Activated CD8-positive, alpha-beta memory T cell treated with anti-CD3 and anti-CD28 coated beads for 36 hours (primary cell): ENCODE data around the gene ZNF740. TPM values are rescaled to one million over a fixed set of nuclear protein-coding genes. Genes with fewer than 3 reads are reported as not detected.

ENCODE experiments used
- CTCF ChIA-PET: fragments of 350-600 bp; sonication (Branson Sonifier 250); formaldehyde crosslinking; loops from one replicate; lab custom pipeline; 2021; ENCODE audit warnings: antibody characterized with exemption; lab: Charles Lee
- POLR2A ChIA-PET: fragments of 350-600 bp; sonication (Branson Sonifier 250); formaldehyde crosslinking; loops from one replicate; lab custom pipeline; 2021; ENCODE audit warnings: antibody characterized with exemption; lab: Charles Lee
- total RNA-seq, 2 experiments: library from RNA; stranded (reverse); gene quantifications; one replicate each; pipeline ENCODE4 v1.2.3, GENCODE V29; 2021

The ZNF740 gene
- total RNA-seq, 2 experiments from 2014 or later: 44.1 to 45.9 TPM

DNA sequence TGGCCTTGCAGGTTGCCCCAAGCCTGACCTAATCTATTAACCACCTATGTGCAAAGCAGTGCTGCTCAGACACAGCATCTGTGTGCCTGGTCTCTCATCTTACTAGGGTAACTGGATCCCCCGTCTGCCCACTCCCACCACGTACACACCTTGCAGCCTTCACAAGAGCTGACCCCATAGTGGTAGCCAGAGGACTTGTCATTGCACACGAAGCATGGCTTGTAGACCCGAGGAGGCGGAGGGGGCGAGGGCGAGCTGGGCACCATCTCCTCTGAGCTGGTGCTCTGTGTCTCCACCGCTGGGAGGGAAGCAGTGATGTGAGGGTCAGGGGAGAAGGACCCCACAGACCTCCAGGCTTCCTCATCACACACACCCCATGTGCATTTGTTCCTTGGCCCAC, 35.0 kb downstream of the ZNF740 start:
- ChIA-PET CTCF (interaction anchor here (0.8 to 12.0 kb wide), 8 partner anchors 14 to 169 kb away, joined by 3 to 107 read pairs (median 6); partner anchors contain the start of genes AAAS and ESPL1), POLR2A (no interaction called here)

DNA sequence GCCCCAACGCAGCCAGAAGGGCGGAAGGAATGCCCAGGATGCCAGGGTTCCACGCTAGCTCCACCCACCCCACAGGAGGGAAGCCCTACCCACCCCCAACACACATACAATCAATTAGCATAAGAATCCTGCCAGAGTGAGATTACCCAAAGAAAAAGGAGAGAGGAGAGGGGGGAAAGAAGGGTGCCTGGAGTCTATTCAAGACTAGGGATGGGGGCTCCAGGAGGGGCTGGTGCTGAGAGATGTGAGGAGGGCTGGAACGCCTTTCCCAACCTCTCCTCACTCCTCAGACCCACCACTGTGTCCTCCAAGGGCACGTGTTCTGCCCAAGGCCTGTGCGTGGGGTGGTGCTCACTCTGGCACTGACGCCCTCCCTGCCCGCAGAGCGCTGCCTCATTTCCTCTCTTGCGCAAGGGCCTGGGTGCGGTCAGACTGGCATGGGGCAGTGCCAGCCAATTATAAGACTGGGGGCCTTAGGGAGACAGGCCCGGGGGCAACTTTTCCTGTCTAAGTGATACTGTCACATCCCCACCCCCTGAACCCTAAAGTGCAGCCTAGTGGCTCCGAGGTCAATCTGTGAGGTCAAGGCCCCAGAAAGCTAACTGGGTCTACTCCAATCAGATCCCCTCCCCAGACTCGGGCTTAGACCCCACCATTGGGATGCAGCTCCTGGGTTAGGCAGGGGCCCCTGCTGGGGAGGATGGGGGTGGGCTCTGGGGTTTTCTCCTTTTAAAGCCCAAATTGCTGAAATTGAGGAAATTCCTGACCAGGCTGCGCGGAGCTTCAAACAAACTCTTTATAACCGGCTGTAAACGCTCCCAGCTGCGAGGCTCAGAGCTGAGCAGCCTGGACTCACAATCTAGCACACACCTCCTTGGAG, 36.8 kb downstream of the ZNF740 start:
- POLR2A ChIA-PET: interaction anchor here (1.0 kb wide), 1 partner anchor 51 kb away, joined by 4 read pairs; the partner anchor contains the start of gene ESPL1
- CTCF ChIA-PET: interaction anchor here (1.0 to 12.0 kb wide), 7 partner anchors 34 to 151 kb away, joined by 3 to 107 read pairs (median 5); partner anchors contain the start of genes AAAS, ESPL1 and MYG1

DNA sequence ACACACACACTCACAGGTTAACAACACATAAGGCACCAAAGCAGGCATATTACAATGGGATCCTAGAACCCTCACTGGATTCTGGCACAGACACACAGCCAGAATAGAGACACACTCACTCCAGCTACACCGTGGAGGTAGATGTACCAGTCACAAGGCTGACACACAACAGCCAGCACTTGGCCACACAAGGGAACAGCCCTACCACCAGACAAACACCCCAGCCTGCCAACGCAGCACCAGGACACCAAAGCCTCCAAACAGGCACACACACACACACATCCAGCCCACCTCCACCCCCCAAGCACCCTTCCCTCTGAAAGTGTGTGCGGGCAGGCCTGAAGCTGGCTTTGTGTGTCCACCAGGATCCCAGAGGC, 37.4 kb downstream of the ZNF740 start:
- CTCF ChIA-PET: interaction anchor here (0.6 to 12.0 kb wide), 6 partner anchors 34 to 152 kb away, joined by 3 to 107 read pairs (median 3); partner anchors contain the start of genes ESPL1 and MYG1
- POLR2A ChIA-PET: interaction anchor here (1.8 kb wide), 1 partner anchor 37 kb away, joined by 8 read pairs; the partner anchor contains the start of genes CSAD and ZNF740

DNA sequence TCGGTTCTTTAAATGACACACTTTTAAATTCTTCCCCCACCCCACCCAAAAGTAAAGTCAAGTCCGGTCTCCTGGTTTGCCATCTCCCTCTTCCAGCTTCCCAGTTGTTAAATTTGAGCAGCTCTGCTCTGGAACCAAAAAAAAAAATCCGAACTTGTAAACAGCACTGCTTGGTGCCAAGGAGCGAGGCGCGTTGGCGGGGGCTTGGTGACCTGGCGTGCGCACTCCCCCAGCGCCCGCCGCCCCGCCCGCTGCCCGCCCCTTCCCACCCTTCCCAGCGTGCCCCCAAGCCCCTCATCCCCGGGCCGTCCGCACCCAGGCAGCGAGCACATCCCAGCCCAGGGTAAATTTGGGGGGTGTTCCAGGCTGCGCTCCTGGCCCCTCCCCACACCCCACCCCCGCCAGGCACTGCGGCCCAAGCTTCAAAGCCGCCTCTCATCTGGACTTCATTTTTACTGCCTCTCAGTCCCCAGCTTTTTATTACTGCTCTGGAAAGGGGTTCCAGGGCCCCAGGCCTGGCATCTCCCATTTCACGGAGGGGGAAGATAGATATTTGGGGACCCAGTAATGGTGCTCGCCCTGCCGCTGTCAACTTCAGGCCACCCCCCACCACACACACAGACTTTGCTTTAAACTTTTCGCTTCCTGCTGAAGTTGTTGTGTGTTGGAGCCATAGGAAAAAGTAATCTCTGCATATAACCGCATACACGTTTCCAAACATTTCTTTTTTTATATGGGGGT, 38.2 kb downstream of the ZNF740 start:
- ChIA-PET POLR2A (interaction anchor here (1.5 to 1.9 kb wide), 3 partner anchors 11 to 49 kb away, joined by 4 to 19 read pairs (median 8); partner anchors contain the start of genes CSAD, ESPL1 and ZNF740), CTCF (interaction anchor here (0.6 to 12.0 kb wide), 15 partner anchors 9 to 152 kb away, joined by 3 to 107 read pairs (median 3); partner anchors contain the start of genes AAAS, ESPL1, ITGB7 and MYG1)

DNA sequence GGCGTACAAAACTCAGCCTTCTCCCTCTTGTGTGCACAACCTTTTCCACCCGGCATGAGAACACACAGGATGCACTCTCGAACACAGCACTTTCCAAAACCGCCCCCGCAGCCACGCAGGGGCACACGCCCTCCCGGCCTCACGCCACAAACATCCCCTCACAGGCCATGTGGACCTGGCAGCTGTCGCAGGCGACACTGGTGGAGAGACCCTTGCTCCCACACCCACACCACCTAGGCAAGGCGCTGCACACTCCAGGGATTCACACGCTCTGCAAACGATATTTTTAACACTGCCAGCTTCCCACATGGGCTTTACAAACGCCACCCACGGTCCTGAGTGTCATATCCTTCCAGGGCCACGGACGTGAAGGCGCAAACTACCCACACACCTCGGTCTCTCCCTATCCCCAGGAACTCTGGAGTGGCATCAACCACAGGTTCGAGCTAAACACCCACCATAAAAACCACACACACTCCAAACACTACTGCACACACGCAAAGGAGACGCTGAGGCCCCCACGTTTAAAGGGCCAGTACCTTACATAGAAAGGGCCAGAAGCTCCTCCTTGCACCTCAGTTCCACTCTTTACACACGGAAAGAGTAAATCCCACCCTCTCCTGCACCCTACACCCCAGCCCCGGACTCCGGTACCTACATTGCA, 38.9 kb downstream of the ZNF740 start:
- ChIA-PET CTCF (interaction anchor here (0.9 to 12.0 kb wide), 12 partner anchors 8 to 139 kb away, joined by 3 to 107 read pairs (median 4); partner anchors contain the start of genes AAAS, ESPL1 and ITGB7), POLR2A (interaction anchor here (0.5 to 1.9 kb wide), 9 partner anchors 9 to 281 kb away, joined by 4 to 19 read pairs (median 5); partner anchors contain the start of genes AAAS, CSAD, ESPL1 and TARBP2)

DNA sequence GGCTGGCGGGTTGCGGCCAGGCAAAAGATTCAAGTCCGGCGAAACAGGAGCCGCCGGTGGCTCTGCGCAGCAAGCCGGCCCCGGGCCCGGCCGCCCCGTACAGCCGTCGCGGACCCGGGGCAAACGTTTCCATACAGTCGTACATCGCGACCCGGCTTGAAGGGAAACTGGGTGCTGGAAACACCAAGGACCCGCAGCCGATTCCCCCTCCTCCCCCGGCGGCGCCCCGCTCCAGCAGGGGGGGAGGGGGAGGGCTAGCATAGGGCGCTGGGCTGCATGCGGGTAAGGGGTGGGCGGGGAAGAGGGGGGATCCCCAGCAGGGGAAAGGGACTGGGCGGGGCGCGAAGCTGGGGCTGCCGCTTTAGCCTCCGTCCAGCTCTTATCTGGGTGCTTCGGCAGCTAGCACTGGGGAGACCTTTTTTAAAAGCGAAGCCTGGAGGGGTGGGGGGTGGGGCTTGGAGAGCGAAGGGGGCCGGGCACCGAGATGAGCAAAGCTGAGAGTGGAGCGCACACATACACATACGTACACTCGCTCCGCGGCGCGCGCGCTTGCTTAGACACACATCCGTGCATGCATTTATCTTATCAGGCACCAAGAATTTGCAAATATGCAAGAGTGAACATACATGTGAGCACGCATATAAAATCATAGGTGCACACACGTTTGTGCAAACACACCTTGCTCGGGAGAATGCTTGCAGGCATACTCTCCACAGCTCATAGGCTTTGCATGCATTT, 39.6 kb downstream of the ZNF740 start:
- ChIA-PET CTCF (interaction anchor here (0.9 to 12.0 kb wide), 13 partner anchors 7 to 139 kb away, joined by 3 to 107 read pairs (median 4); partner anchors contain the start of genes AAAS, ESPL1 and ITGB7), POLR2A (interaction anchor here (0.9 to 1.9 kb wide), 7 partner anchors 9 to 104 kb away, joined by 4 to 19 read pairs (median 5); partner anchors contain the start of genes AAAS and ESPL1)

DNA sequence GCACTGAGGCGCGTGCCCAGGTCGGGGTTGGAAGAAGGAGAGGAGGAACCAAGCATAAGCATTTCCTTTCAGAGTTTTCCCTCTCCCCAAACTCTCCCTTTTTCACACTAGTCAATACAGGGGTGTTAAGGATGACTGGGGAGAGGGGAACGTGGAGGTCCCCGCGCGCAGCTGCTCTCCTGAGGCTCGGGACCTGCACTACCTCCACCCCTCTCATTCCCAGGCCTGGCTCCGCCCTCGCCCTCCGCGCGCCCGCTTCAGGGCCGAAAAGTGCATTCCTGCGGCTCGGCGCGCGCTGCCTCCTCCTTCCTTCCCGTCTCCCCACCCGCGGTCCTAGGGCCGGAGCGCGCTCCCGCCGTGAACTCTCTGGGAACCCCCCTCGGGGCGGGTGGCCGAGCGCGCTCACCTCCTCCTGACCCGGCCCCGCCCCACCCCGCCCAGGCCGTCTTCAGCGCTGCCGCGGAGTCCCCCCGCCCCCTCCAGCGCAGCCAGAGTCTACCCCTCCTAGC, 40.2 kb downstream of the ZNF740 start:
- CTCF ChIA-PET: interaction anchor here (0.6 to 12.0 kb wide), 10 partner anchors 7 to 101 kb away, joined by 3 to 107 read pairs (median 4); partner anchors contain the start of genes AAAS, ESPL1 and ITGB7

DNA sequence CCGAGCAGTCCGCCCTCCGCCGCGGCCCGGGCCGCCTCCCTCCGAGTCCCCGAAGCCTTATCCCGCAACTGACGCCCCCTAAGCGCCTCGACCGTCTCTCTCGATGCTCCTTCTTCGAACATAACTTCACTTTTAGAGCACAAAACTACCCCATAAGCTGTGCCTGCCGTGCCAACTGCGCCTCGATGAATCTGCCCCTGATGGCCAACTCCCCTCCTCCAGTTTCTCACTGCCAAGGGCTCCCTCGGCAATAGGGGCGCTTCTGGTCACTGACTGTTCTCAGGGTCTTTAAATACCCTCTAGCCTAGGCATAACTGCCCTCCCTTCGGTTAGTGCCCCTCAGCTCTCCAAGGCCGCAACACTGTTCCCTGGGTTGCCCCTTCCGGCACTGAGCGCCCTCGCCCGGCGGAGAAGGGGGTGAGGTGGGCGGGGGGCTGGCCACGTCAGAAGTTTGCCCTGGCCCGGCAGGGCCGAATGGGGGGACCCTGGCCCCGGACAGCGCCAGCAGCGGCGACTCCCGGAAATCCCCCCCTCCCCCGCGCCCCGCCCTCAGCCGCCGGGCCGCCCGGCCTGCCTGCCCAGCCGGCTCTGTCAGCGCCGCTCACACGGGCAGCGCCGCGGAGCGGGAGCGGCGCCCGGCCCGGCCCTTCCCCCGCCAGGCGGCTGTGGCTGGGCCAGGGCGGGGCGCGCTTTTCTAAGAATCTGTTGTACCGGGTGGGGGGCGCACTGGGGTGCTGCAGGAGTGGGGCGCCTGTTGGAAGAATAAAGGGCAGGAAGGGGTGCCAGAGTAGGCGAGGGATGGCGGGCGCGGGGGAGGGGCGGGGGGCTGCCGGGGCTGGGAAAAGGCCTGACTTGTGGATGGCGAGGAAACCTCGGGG, 40.9 kb downstream of the ZNF740 start:
- ChIA-PET CTCF (interaction anchor here (0.6 to 12.0 kb wide), 7 partner anchors 8 to 71 kb away, joined by 3 to 107 read pairs (median 4); partner anchors contain the start of gene ESPL1), POLR2A (interaction anchor here (0.7 to 1.6 kb wide), 3 partner anchors 40 to 100 kb away, joined by 3 to 6 read pairs (median 3); partner anchors contain the start of genes AAAS, CSAD and PFDN5)

More for the DNA sequence above, 40.2 kb downstream of the ZNF740 start:
- POLR2A ChIA-PET: interaction anchor here (1.6 to 1.9 kb wide), 4 partner anchors 15 to 104 kb away, joined by 5 to 19 read pairs (median 8); partner anchors contain the start of genes AAAS and ESPL1

DNA sequence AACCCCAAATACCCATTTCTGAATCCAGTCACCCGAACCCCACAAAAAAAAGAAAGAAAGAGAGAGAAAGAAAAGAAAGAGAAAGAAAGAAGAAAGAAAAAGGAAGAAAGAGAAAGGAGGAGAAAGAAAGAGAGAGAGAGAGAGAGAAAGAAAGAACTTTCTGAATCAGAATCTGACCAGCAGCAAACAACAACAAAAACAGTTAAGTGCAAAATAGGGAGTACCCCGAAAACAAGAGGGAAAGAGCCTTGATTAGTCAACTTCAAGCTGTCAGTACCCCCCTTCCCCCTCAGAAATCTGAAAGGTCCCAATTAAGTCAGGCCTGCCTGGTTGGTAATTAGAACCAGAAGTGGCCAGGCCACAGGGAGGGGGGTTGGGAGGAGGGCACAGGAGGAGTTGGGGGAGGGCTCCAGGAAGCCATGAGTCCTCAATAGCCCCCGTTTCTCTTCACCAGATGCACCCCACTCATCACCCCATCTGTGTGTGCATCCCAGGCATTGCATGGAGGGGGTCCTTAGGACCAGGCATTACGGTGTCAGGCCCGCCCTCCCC, 41.7 kb downstream of the ZNF740 start:
- CTCF ChIA-PET: interaction anchor here (0.6 kb wide), 1 partner anchor 86 kb away, joined by 3 read pairs; no protein-coding TSS in a partner anchor

DNA sequence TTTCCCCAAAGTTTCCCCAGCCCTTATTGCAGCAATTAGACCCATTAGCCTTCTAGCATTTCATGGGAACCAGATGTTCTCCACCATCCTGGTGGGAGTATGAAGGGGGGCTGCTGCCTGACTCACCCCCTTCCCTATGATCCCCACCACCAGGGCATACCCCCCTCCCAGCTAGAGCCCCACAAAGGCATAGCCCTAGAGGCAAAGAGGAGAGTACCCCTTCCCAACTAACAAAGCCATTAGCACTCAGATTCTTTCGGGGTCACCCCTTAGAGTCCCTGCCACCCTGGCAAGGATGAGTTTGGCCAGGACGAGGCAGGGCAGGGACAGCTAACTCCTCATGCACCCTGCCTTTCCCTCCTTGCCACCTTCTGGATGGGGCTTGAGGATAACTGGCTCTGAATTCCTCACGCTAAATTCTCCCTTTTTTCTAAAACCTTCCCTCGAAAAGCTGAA, 42.3 kb downstream of the ZNF740 start:
- CTCF ChIA-PET: interaction anchor here (0.6 to 1.0 kb wide), 4 partner anchors 11 to 86 kb away, joined by 3 to 6 read pairs (median 3); no protein-coding TSS in a partner anchor
- POLR2A ChIA-PET: interaction anchor here (1.1 kb wide), 1 partner anchor 21 kb away, joined by 4 read pairs; no protein-coding TSS in a partner anchor

More for the DNA sequence above, 41.7 kb downstream of the ZNF740 start:
- POLR2A ChIA-PET: interaction anchor here (1.1 kb wide), 1 partner anchor 22 kb away, joined by 4 read pairs; no protein-coding TSS in a partner anchor

DNA sequence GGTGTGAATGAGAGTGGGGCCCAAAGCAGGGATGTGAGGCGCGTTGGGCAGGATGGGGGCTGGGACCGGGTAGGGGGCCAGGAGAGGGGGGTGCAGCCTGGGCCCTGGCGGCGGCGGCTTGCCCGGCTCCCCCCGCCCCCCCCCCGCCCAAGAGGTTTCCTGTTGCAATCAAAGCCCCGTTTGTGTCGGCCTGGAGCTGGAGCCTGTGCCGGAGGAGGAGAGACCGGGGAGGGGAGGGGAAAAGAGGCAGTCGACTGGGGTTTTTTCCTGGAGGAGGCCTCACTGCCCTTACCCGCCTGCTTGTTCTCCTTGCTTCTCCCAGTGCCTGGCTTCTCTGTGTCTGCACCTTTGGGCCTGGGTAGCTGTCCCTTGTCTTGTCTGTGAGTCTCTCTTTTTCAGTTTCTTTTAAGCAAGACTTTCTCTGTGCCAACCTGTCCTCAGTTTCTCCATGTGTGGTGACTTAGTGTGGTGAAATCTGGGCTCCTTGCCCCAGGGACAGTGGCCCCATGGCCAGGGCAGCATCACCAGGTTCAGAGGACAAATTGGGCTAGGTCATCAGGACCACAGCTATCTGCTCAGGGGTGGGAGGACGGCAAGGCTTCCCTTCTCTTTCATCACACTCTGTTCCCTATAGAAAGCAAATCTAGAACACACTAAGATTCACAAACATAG, 43.0 kb downstream of the ZNF740 start:
- ChIA-PET CTCF (interaction anchor here (0.6 to 1.0 kb wide), 5 partner anchors 12 to 196 kb away, joined by 3 to 6 read pairs (median 3); no protein-coding TSS in a partner anchor), POLR2A (interaction anchor here (0.5 to 1.1 kb wide), 3 partner anchors 8 to 157 kb away, joined by 3 to 11 read pairs (median 4); no protein-coding TSS in a partner anchor)

DNA sequence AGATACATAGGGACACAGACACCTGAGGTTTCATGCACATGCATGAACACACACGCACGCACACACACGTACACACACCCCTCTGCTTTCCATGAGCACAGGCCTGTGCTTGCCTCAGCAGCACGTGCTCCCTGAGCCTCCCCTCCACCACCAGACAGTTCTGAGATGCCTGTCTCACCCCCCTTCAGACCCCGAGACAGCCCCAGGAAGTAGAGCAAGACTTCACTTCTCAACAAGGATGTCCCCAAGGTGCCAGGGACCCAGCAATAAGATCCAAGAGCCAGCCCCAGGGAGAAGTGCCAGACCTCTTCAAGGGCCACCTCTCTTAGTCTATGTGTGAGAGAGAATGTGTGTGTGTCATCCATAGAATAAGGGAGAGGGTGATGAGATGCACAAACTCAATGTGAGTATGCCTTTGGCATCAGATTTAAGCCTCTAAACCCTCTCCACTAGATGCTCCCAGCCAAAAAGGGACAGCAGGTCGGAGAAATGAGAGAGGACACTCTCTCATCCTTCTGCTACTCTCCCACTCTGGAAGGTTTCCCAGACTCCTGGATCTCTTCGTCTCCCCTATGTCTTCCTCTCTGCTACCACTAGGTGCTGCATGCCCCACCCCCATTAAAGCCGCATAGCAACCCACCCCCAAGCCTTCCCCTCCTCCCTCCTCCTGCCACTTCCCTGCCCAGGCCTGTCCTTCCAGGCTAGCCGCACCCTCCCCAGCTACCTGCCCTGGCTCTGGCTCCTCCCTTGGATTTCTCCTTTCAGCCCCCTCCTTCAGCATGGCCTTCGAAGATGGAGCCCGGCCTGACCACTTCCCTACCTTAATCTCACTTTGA, 43.8 kb downstream of the ZNF740 start:
- ChIA-PET CTCF (interaction anchor here (0.8 to 1.9 kb wide), 7 partner anchors 11 to 65 kb away, joined by 3 to 8 read pairs (median 4); no protein-coding TSS in a partner anchor), POLR2A (interaction anchor here (0.5 kb wide), 1 partner anchor 157 kb away, joined by 11 read pairs; no protein-coding TSS in a partner anchor)

DNA sequence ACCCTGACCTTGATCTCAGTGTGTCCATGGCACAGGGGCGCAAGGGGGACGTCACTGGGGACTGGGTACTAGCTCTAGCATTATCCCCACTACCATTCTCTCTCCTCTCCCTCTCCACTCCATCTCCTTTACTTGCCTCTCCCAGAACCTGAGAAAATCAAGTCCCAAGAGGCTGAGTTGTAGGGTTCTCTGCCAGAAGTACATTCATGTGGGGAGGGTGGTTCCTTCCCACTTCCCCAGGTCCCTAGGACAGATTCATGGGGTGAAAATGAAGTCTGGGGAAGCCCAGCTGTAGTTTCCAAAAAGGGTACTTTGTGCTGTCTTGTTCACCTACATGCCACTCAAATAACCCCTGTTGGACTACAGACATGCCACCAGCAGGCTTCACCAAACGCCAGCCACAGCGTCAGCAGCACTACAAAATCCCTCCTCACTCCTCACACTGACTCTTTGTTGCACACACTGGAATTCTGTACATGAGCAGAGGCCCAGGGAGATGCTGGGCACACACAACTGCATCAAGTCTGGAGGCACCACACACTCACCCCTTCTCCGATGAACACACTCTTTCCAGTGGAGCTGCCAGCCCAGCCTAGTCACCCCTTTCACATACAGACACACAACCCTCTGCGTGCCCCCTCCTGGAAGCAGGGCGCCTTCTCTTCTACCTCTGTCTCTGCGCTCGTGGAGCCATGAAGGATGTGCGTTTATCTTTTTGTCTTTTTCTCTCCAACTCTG, 44.5 kb downstream of the ZNF740 start:
- POLR2A ChIA-PET: no interaction called here
- CTCF ChIA-PET: interaction anchor here (0.6 to 1.9 kb wide), 6 partner anchors 11 to 273 kb away, joined by 3 to 8 read pairs (median 4); no protein-coding TSS in a partner anchor
